OCI-LY7 (cell line): ENCODE measurements around the gene TANC1.

Source experiments
- EZH2phosphoT487 ChIP-seq: fragments of 200-600 bp; sonication (generic); IDR thresholded peaks from 2 replicates; pipeline ENCODE4 v1.6.1; 2018; ENCODE audit warnings: low read depth, borderline replicate concordance, mild to moderate bottlenecking, mixed run types, antibody characterized with exemption, low read length, moderate library complexity, mixed read lengths
- TF ChIP-seq, protein P1 (sequence below): fragments of 200-600 bp; sonication (generic); conservative IDR thresholded peaks from 2 replicates; pipeline ENCODE4 v1.5.1; 2014; ENCODE audit warnings: mild to moderate bottlenecking, antibody characterized with exemption, low read length, moderate library complexity, mixed read lengths

DNA sequence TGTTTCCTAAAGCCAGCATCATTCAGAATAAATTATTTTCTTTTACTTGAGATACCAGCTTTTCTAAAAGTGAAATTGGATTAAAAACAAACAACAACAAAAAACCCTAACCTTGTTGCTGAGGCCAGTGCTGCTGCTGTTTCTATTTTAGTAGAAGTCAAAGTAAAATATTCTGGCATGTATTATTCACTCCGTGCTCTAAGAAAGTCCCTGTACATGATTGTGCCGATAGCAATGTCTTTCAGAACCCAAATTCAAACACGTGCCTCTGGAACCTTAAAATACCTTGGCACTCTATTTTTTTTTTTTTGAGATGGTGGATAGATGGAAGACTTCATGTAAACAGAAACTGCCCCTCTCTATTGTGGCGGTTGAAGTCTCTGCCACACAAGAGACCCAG, 43.7 kb downstream of the TANC1 start:
- TF ChIP-seq, protein P1, sequence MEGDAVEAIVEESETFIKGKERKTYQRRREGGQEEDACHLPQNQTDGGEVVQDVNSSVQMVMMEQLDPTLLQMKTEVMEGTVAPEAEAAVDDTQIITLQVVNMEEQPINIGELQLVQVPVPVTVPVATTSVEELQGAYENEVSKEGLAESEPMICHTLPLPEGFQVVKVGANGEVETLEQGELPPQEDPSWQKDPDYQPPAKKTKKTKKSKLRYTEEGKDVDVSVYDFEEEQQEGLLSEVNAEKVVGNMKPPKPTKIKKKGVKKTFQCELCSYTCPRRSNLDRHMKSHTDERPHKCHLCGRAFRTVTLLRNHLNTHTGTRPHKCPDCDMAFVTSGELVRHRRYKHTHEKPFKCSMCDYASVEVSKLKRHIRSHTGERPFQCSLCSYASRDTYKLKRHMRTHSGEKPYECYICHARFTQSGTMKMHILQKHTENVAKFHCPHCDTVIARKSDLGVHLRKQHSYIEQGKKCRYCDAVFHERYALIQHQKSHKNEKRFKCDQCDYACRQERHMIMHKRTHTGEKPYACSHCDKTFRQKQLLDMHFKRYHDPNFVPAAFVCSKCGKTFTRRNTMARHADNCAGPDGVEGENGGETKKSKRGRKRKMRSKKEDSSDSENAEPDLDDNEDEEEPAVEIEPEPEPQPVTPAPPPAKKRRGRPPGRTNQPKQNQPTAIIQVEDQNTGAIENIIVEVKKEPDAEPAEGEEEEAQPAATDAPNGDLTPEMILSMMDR, result no peak
- TF ChIP-seq EZH2phosphoT487, result no peak
